ENCODE data around the gene ADGRG7. TPM values are rescaled to one million over a fixed set of nuclear protein-coding genes. Genes with fewer than 3 reads are reported as not detected.

ADGRG7 gene
- total and polyA plus RNA-seq, 2 donors from 2014 or later: not detected

- intact Hi-C loops (cut with DNase I): no loop called here
- FAIRE-seq (no peak), DNase-seq (no peak)
- Histone ChIP-seq H3K9me3 (ENCODE audit: control insufficient read depth in 2 of 3, insufficient read depth in 1 of 3, low read length in 3 of 3) (no peaks in the 10 kb centered on the region), H3K27ac (ENCODE audit: low read depth in 2 of 2, low read length in 2 of 2) (no peak overlapping the region), H3K9ac (ENCODE audit: low read length in 3 of 3) (no peak overlapping the region), H3K36me3 (ENCODE audit: control insufficient read depth in 2 of 3, insufficient read depth in 3 of 3, low read length in 3 of 3) (peaks cover 20 to 45% (median 27%) of the 10 kb centered on the region in 3 donors), H3K4me1 (ENCODE audit: control insufficient read depth in 2 of 3, insufficient read depth in 2 of 3, low read depth in 1 of 3, low read length in 3 of 3) (no peaks in the 10 kb centered on the region), H3K27me3 (ENCODE audit: control insufficient read depth, insufficient read depth, low read length) (no peaks in the 10 kb centered on the region), H3K4me3 (ENCODE audit: low read length in 3 of 3) (no peak overlapping the region)
- no peak for TF ChIP-seq CTCF (IDR thresholded peaks at IDR 0.05; ENCODE audit: borderline replicate concordance, extremely low read depth, insufficient read depth)
Measured at GRCh38 chr3:100740207-100740606, 130.8 kb downstream of the ADGRG7 start.

DNA sequence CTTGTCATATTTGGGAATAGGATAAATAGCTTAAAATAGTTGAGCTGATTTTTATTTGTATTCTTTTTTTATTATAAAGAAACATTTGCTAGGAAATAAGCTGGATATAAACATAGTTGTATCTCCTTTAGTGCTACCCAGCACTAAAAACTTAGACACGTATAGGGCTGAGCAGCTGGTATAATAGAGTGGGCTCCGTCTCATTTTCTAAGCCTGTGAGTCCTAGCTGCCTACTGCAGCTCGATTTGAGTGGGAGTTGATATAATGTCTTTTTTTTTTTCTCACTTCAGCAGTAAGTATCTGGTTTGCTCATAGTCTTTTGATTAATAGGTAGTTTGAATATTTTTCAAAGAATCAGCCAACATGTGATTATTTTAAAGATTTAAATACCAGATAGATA is 134.1 kb downstream of the ADGRG7 start:
- intact Hi-C loops (cut with DNase I): no loop called here
- H3K9me3 ChIP-seq (ENCODE audit: control insufficient read depth in 2 of 3, insufficient read depth in 1 of 3, low read length in 3 of 3): no peaks in the 10 kb centered on the region
- no peak for FAIRE-seq
- no peak overlapping the region for H3K9ac ChIP-seq (ENCODE audit: low read length in 3 of 3)
- no peak for TF ChIP-seq CTCF (IDR thresholded peaks at IDR 0.05; ENCODE audit: borderline replicate concordance, extremely low read depth, insufficient read depth)
- no peaks in the 10 kb centered on the region for H3K4me1 ChIP-seq (ENCODE audit: control insufficient read depth in 2 of 3, insufficient read depth in 2 of 3, low read depth in 1 of 3, low read length in 3 of 3)
- H3K27me3 ChIP-seq (ENCODE audit: control insufficient read depth, insufficient read depth, low read length): no peaks in the 10 kb centered on the region
- no peak overlapping the region for H3K4me3 ChIP-seq (ENCODE audit: low read length in 3 of 3)
- no peak overlapping the region for H3K27ac ChIP-seq (ENCODE audit: low read depth in 2 of 2, low read length in 2 of 2)
- peaks cover 9 to 35% (median 20%) of the 10 kb centered on the region in 3 donors for H3K36me3 ChIP-seq (ENCODE audit: control insufficient read depth in 2 of 3, insufficient read depth in 3 of 3, low read length in 3 of 3)
- no peak for DNase-seq

GRCh38 chr3:100744671-100745070 is 135.3 kb downstream of the ADGRG7 start:
- no peak for TF ChIP-seq CTCF (IDR thresholded peaks at IDR 0.05; ENCODE audit: borderline replicate concordance, extremely low read depth, insufficient read depth)
- no peak overlapping the region for H3K27ac ChIP-seq (ENCODE audit: low read depth in 2 of 2, low read length in 2 of 2)
- H3K9ac ChIP-seq (ENCODE audit: low read length in 3 of 3): no peak overlapping the region
- H3K4me3 ChIP-seq (ENCODE audit: low read length in 3 of 3): no peak overlapping the region
- intact Hi-C loops (cut with DNase I): no loop called here
- DNase-seq (no peak), FAIRE-seq (no peak)
- H3K9me3 ChIP-seq (ENCODE audit: control insufficient read depth in 2 of 3, insufficient read depth in 1 of 3, low read length in 3 of 3): no peaks in the 10 kb centered on the region
- H3K36me3 ChIP-seq (ENCODE audit: control insufficient read depth in 2 of 3, insufficient read depth in 3 of 3, low read length in 3 of 3): peaks cover 10 to 46% (median 20%) of the 10 kb centered on the region in 3 donors
- no peaks in the 10 kb centered on the region for H3K27me3 ChIP-seq (ENCODE audit: control insufficient read depth, insufficient read depth, low read length)
- H3K4me1 ChIP-seq (ENCODE audit: control insufficient read depth in 2 of 3, insufficient read depth in 2 of 3, low read depth in 1 of 3, low read length in 3 of 3): no peaks in the 10 kb centered on the region

Other genes with a start within 250 kb of the ADGRG7 start
- 42.7 TPM for gene TOMM70, start 208.5 kb upstream of the ADGRG7 start, total RNA-seq
- 27.6 TPM for gene TOMM70, start 208.5 kb upstream of the ADGRG7 start, polyA plus RNA-seq (ENCODE audit: insufficient read depth, low read depth, low replicate concordance)
- 4.4 TPM for gene LNP1, start 208.1 kb upstream of the ADGRG7 start, total RNA-seq
- gene LNP1, start 208.1 kb upstream of the ADGRG7 start, polyA plus RNA-seq (ENCODE audit: insufficient read depth, low read depth, low replicate concordance): 1.7 TPM
- 3.4 TPM for gene TMEM45A, start 117.0 kb upstream of the ADGRG7 start, total RNA-seq
- 4.6 TPM for gene TMEM45A, start 117.0 kb upstream of the ADGRG7 start, polyA plus RNA-seq (ENCODE audit: insufficient read depth, low read depth, low replicate concordance)
- gene TFG, start 99.9 kb downstream of the ADGRG7 start, total RNA-seq: 84.8 TPM
- gene TFG, start 99.9 kb downstream of the ADGRG7 start, polyA plus RNA-seq (ENCODE audit: insufficient read depth, low read depth, low replicate concordance): 86.2 TPM